Keratinocyte (primary cell): ENCODE measurements around the gene KMT2E.

Experiments used
- CTCF ChIP-seq, 3 experiments: IDR thresholded peaks in 1 of 3; conservative IDR thresholded peaks in 1 of 3; optimal IDR thresholded peaks in 1 of 3; 2 replicates in 2 of 3; 3 replicates in 1 of 3; pipeline versions ENCODE3 to v1.5.1; 2011; ENCODE audit warnings: low read length in 3 of 3, mild to moderate bottlenecking in 3 of 3, moderate library complexity in 2 of 3, control low read depth in 1 of 3, inconsistent platforms in 1 of 3; ENCODE audit not compliant: insufficient read depth in 2 of 3; ENCODE audit errors: extremely low read depth in 1 of 3
- EZH2 ChIP-seq: IDR thresholded peaks from one replicate; pipeline ENCODE4 v1.6.1; 2012; ENCODE audit warnings: inconsistent platforms, mild to moderate bottlenecking, low read length, moderate library complexity

DNA sequence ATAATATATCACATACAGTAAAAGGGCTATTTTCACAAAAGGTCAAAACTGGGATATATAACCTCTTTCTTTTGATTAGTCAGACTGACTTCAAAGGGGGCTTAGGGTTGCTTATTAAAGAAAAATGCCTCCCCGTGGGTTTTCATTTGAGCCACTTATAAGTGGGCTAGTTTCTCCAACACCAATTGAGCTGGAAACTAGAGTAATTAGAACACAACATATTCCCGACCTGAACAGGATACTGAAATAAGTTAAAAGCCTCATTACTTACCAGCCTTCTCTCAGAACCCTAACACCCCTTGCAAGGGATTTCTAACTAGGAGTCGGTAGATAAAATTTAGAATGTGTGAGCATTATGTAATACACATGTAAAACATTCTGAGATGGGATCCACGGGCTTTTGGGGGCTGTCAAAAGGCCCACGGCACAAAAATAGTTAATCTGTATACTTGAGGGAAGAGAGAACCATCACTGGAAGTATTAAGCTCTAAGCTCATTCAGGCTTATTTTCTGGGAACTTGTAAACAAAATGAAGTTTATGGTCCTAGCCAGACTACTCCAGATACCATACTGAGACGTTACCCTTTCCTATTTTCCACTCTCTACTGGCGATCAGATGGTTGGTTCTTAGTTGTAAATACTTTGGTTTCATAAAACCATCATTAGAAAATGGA lies 29.3 kb upstream of the KMT2E start:
- no peak for TF ChIP-seq CTCF (optimal IDR thresholded peaks at IDR 0.05 in 1 of 3, IDR thresholded peaks at IDR 0.05 in 1 of 3, conservative IDR thresholded peaks at IDR 0.05 in 1 of 3; ENCODE audit: extremely low read depth in 1 of 3, insufficient read depth in 2 of 3, low read length in 3 of 3)
- no peak for TF ChIP-seq EZH2
